A549 (cell line): ENCODE data around the gene AXL. TPM values are rescaled to one million over a fixed set of nuclear protein-coding genes. Genes with fewer than 3 reads are reported as not detected.

Source experiments
- ATAC-seq, 2 experiments: fragments of 200-7000 bp in 1 of 2; fragments of >200 bp in 1 of 2; cut with Nextera tagmentation in 1 of 2; cut with Tn5 transposase in 1 of 2; 3 replicates each; pipeline versions ENCODE4 v1.8.0 to v1.9.1; 2018 to 2020; ENCODE audit warnings: mild to moderate bottlenecking in 1 of 2, moderate library complexity in 1 of 2
- CTCF ChIA-PET: fragments of 300-600 bp; sonication (Branson Sonifier 250); formaldehyde crosslinking; extraction: SDS; loops from one replicate; lab custom pipeline; 2021; ENCODE audit warnings: antibody characterized with exemption, inconsistent platforms; lab: Yijun Ruan, JAX
- POLR2A ChIA-PET: fragments of 350-600 bp; formaldehyde crosslinking; extraction: SDS; loops from one replicate; lab custom pipeline; 2021; ENCODE audit warnings: antibody characterized with exemption, inconsistent platforms; lab: Yijun Ruan, JAX
- DNase-seq, 2 experiments: peaks; one replicate each; pipeline versions ENCODE4 v3.0.0 to v3.0.0-alpha.2; 2011 to 2016; ENCODE audit warnings: low read depth in 1 of 2, low spot score in 1 of 2
- FAIRE-seq: peaks from 2 replicates; lab custom pipeline; 2011; peaks lifted over from hg19 to GRCh38; lab: Jason Lieb, UNC
- H3K27ac ChIP-seq, 2 experiments: fragments of >200 bp; sonication (Bioruptor Twin); formaldehyde crosslinking; 3 replicates each; pipeline ENCODE4 v1.5.1; 2016 to 2017
- H3K4me1 ChIP-seq: fragments of >200 bp; sonication (Bioruptor Twin); formaldehyde crosslinking; 3 replicates; pipeline ENCODE4 v1.6.1; 2016
- H3K4me2 ChIP-seq: fragments of >200 bp; sonication (Bioruptor Twin); formaldehyde crosslinking; 3 replicates; pipeline ENCODE4 v1.6.1; 2016
- H3K4me3 ChIP-seq: fragments of >200 bp; sonication (Bioruptor Twin); formaldehyde crosslinking; 3 replicates; pipeline ENCODE4 v1.5.1; 2016
- H3K9me3 ChIP-seq: fragments of >200 bp; sonication (Bioruptor Twin); formaldehyde crosslinking; 3 replicates; pipeline ENCODE4 v1.6.1; 2016
- CEBPB ChIP-seq, 2 experiments: fragments of >200 bp in 1 of 2; sonication (Bioruptor Twin) in 1 of 2; formaldehyde crosslinking in 1 of 2; IDR thresholded peaks; 2 replicates each; pipeline ENCODE4 v1.6.1; 2012 to 2016
- EHMT2 ChIP-seq: fragments of 200-600 bp; sonication (generic); IDR thresholded peaks from 2 replicates; pipeline ENCODE4 v1.6.1; 2016; ENCODE audit warnings: antibody characterized with exemption, low read depth, mild to moderate bottlenecking, moderate library complexity
- FOSB ChIP-seq: fragments of 250-450 bp; sonication (Bioruptor Pico); IDR thresholded peaks from 2 replicates; pipeline ENCODE4 v1.5.0; 2020; ENCODE audit warnings: mild to moderate bottlenecking, moderate library complexity
- FOSL2 ChIP-seq, 2 experiments: fragments of 450-650 bp in 1 of 2; fragments of >200 bp in 1 of 2; sonication (Bioruptor Twin) in 1 of 2; formaldehyde crosslinking; IDR thresholded peaks; 2 replicates each; pipeline versions ENCODE4 v1.5.0 to v1.6.1; 2016 to 2020; ENCODE audit warnings: mild to moderate bottlenecking in 1 of 2, moderate library complexity in 1 of 2
- GATA3 ChIP-seq: IDR thresholded peaks from 2 replicates; pipeline ENCODE4 v1.6.1; 2012; ENCODE audit warnings: borderline replicate concordance
- HOXA7 ChIP-seq: fragments of 250-450 bp; sonication (Bioruptor Pico); IDR thresholded peaks from 2 replicates; pipeline ENCODE4 v1.5.0; 2020; ENCODE audit warnings: mild to moderate bottlenecking, moderate library complexity
- HOXB13 ChIP-seq: fragments of 250-450 bp; sonication (Bioruptor Pico); IDR thresholded peaks from 2 replicates; pipeline ENCODE4 v1.5.0; 2020; ENCODE audit warnings: low read depth, mild to moderate bottlenecking, moderate library complexity
- JUN ChIP-seq, 2 experiments: fragments of >200 bp; sonication (Bioruptor Twin); formaldehyde crosslinking; IDR thresholded peaks; 2 replicates in 1 of 2; 3 replicates in 1 of 2; pipeline ENCODE4 v1.6.1; 2016 to 2017
- MAZ ChIP-seq: fragments of 150-350 bp; IDR thresholded peaks from 2 replicates; pipeline ENCODE4 v1.6.1; 2014; ENCODE audit warnings: antibody characterized with exemption, low read depth, low read length, borderline replicate concordance
- NFE2L2 ChIP-seq: fragments of 150-350 bp; conservative IDR thresholded peaks from 2 replicates; pipeline ENCODE4 v1.6.1; 2014; ENCODE audit warnings: low read length
- PHF8 ChIP-seq: fragments of 200-600 bp; sonication (generic); IDR thresholded peaks from 2 replicates; pipeline ENCODE4 v1.6.1; 2016; ENCODE audit warnings: low read depth, mild to moderate bottlenecking, antibody characterized with exemption, moderate library complexity, borderline replicate concordance
- POLR2A ChIP-seq: IDR thresholded peaks from 2 replicates; pipeline ENCODE4 v1.6.1; 2012; ENCODE audit warnings: mild to moderate bottlenecking, low read length
- POLR2AphosphoS2 ChIP-seq: conservative IDR thresholded peaks from 2 replicates; pipeline ENCODE4 v1.6.1; 2012; ENCODE audit warnings: low read length, improper control_type of control experiment, inconsistent platforms
- RARB ChIP-seq: fragments of 250-450 bp; sonication (Bioruptor Pico); IDR thresholded peaks from 2 replicates; pipeline ENCODE4 v1.8.0; 2021; ENCODE audit warnings: mild to moderate bottlenecking, moderate library complexity
- SMC3 ChIP-seq: fragments of >200 bp; sonication (Bioruptor Twin); formaldehyde crosslinking; IDR thresholded peaks from 3 replicates; pipeline ENCODE4 v1.6.1; 2018; ENCODE audit warnings: inconsistent platforms
- TFCP2L1 ChIP-seq: fragments of 250-450 bp; sonication (Bioruptor Pico); IDR thresholded peaks from 2 replicates; pipeline ENCODE4 v1.5.0; 2021; ENCODE audit warnings: mild to moderate bottlenecking
- TP53 ChIP-seq: fragments of 250-450 bp; sonication (Bioruptor Pico); IDR thresholded peaks from 2 replicates; pipeline ENCODE4 v1.5.0; 2021; ENCODE audit warnings: mild to moderate bottlenecking, moderate library complexity
- ZSCAN20 ChIP-seq: fragments of 250-450 bp; sonication (Bioruptor Pico); IDR thresholded peaks from 2 replicates; pipeline ENCODE4 v1.8.0; 2022; ENCODE audit warnings: mild to moderate bottlenecking, moderate library complexity
- WGBS: methylation state at CpG from one replicate; pipeline ENCODE4 v1.1.6; 2017; ENCODE audit errors: missing lambda C conversion rate; 5-methylcytosine and 5-hydroxymethylcytosine counted together
- polyA plus RNA-seq, 4 experiments: library from polyadenylated mRNA; depleted of rRNA in 3 of 4; stranded (reverse); fragments of >200 nt; fragmentation: RNase III in 1 of 4; extraction: RNeasy Plus Mini Kit Qiagen cat#74134 plus additional on column Dnase treatment in 1 of 4; gene quantifications; 2 replicates in 3 of 4; 3 replicates in 1 of 4; pipeline ENCODE4 v1.2.3, GENCODE V29; 2011 to 2017
- TF ChIP-seq, protein P1 (sequence below): fragments of 250-450 bp; sonication (Bioruptor Pico); IDR thresholded peaks from 2 replicates; pipeline ENCODE4 v1.5.0; 2020; ENCODE audit warnings: low read depth, mild to moderate bottlenecking, moderate library complexity
- TF ChIP-seq, protein P2 (sequence below): IDR thresholded peaks from 2 replicates; pipeline ENCODE4 v1.6.1; 2012; ENCODE audit warnings: low read depth, borderline replicate concordance
- TF ChIP-seq, protein P3 (sequence below): fragments of >200 bp; sonication (Bioruptor Twin); formaldehyde crosslinking; IDR thresholded peaks from 3 replicates; pipeline ENCODE4 v1.6.1; 2016
- TF ChIP-seq, protein P4 (sequence below): fragments of >200 bp; sonication (Bioruptor Twin); formaldehyde crosslinking; IDR thresholded peaks from 3 replicates; pipeline ENCODE4 v1.5.1; 2016
- TF ChIP-seq, protein P5 (sequence below): IDR thresholded peaks from 2 replicates; pipeline ENCODE4 v1.6.1; 2012

AXL gene
- polyA plus RNA-seq, 2 of the 4 experiments (the other 2 are of a cell fraction), result 45.4 to 60.1 TPM

DNA sequence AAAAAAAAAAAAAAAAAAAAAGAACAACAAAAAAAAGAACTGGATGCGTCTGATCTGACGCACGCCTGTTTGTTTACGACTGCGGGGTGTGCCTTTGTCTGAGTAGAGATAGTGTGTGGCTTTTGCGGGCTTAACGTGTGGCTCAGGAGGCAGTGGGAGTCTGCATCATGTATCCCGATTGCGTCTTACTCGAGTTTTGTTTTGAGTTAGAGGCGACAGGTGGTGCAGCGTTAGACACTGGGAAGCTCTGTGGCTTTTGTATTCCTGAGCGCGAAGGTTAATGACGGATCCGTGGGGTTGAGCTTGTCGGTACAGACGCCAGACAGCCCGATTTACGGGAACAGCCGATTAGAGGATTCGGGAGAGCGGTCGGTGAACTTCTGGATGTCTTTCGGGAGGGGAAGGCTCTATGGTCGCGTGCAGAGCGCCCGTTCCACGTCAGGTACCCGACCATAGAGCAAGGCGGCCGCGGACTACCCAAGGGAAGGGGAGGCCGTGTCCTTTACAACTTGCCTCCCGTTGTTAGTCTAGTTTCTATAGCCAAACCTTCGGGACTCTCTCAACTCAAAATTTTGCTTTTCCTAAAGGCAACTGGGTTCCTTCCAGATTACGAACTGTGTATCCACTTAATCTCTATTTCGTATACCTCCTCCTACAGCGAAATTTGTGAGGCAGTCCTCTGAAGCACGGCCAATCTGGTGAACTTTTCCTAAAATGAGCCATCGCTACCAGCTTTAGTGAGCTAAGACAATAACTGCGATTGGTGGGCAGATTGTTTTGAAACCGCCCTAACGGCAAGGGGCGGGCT, 44.2 kb downstream of the AXL start:
- DNase-seq (peak; percentile 70 to 76), ATAC-seq (peak; percentile 42 to 48), FAIRE-seq (no peak)
- Histone ChIP-seq H3K27ac (peak overlapping the region; percentile 75 to 87), H3K4me1 (peaks cover 26% of the 10 kb centered on the region), H3K9me3 (no peaks in the 10 kb centered on the region), H3K4me3 (peak overlapping the region; percentile 59), H3K4me2 (peak overlapping the region; percentile 79)
- ChIA-PET POLR2A (interaction anchor here (0.6 to 4.5 kb wide), 47 partner anchors 10 to 842 kb away, joined by 3 to 121 read pairs (median 5); partner anchors contain the start of genes ACTMAP, AXL, B9D2 and CCDC97), CTCF (interaction anchor here (0.6 to 27.6 kb wide), 38 partner anchors 8 to 601 kb away, joined by 3 to 1023 read pairs (median 5); partner anchors contain the start of genes AXL and CYP2S1)
- under 1% methylated on average over 46 of the region's 46 CpGs for WGBS
- TF ChIP-seq, protein P1, sequence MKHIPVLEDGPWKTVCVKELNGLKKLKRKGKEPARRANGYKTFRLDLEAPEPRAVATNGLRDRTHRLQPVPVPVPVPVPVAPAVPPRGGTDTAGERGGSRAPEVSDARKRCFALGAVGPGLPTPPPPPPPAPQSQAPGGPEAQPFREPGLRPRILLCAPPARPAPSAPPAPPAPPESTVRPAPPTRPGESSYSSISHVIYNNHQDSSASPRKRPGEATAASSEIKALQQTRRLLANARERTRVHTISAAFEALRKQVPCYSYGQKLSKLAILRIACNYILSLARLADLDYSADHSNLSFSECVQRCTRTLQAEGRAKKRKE, result peak; percentile 71; the same call in 1 of the 2 replicates
- TF ChIP-seq, protein P2, sequence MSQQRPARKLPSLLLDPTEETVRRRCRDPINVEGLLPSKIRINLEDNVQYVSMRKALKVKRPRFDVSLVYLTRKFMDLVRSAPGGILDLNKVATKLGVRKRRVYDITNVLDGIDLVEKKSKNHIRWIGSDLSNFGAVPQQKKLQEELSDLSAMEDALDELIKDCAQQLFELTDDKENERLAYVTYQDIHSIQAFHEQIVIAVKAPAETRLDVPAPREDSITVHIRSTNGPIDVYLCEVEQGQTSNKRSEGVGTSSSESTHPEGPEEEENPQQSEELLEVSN, result 0 out of 2 replicates have a peak, but pooled peaks have one; percentile 38
- TF ChIP-seq TFCP2L1 (CRISPR knock-in tag), result peak; percentile 96
- TF ChIP-seq HOXB13 (CRISPR knock-in tag), result peak; percentile 49; the same call in 1 of the 2 replicates
- peak; percentile 97 for TF ChIP-seq HOXA7 (CRISPR knock-in tag)
- TF ChIP-seq, protein P3, sequence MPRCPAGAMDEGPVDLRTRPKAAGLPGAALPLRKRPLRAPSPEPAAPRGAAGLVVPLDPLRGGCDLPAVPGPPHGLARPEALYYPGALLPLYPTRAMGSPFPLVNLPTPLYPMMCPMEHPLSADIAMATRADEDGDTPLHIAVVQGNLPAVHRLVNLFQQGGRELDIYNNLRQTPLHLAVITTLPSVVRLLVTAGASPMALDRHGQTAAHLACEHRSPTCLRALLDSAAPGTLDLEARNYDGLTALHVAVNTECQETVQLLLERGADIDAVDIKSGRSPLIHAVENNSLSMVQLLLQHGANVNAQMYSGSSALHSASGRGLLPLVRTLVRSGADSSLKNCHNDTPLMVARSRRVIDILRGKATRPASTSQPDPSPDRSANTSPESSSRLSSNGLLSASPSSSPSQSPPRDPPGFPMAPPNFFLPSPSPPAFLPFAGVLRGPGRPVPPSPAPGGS, result 0 out of 3 replicates have a peak, but pooled peaks have one; percentile 13
- TF ChIP-seq SMC3, result 0 out of 3 replicates have a peak, but pooled peaks have one; percentile 11
- no peak for TF ChIP-seq NFE2L2
- peak; percentile 57; the same call in 1 of the 2 replicates for TF ChIP-seq PHF8
- no peak for TF ChIP-seq POLR2AphosphoS2
- 0 out of 2 replicates have a peak, but pooled peaks have one; percentile 45 for TF ChIP-seq MAZ
- peak; percentile 72; the same call in 1 of the 2 replicates for TF ChIP-seq RARB (CRISPR knock-in tag)
- peak in 1 of 2 experiments; percentile 69; a peak in 1 of 4 replicates for TF ChIP-seq CEBPB (IDR thresholded peaks at IDR 0.05)
- TF ChIP-seq TP53, result peak; percentile 64; the same call in 1 of the 2 replicates
- peak in 1 of 2 experiments; percentile 38; a peak in 2 of 5 replicates for TF ChIP-seq JUN (IDR thresholded peaks at IDR 0.05)
- no peak for TF ChIP-seq FOSL2 (IDR thresholded peaks at IDR 0.05)
- TF ChIP-seq FOSL2 (CRISPR knock-in tag; IDR thresholded peaks at IDR 0.05), result peak; percentile 3; the same call in 1 of the 2 replicates
- TF ChIP-seq GATA3, result peak; percentile 35; the same call in 1 of the 2 replicates
- TF ChIP-seq POLR2A, result peak; percentile 20; the same call in 1 of the 2 replicates
- TF ChIP-seq FOSB (CRISPR knock-in tag), result peak; percentile 97
- no peak for TF ChIP-seq ZSCAN20
- no peak for TF ChIP-seq EHMT2
- TF ChIP-seq, protein P4, sequence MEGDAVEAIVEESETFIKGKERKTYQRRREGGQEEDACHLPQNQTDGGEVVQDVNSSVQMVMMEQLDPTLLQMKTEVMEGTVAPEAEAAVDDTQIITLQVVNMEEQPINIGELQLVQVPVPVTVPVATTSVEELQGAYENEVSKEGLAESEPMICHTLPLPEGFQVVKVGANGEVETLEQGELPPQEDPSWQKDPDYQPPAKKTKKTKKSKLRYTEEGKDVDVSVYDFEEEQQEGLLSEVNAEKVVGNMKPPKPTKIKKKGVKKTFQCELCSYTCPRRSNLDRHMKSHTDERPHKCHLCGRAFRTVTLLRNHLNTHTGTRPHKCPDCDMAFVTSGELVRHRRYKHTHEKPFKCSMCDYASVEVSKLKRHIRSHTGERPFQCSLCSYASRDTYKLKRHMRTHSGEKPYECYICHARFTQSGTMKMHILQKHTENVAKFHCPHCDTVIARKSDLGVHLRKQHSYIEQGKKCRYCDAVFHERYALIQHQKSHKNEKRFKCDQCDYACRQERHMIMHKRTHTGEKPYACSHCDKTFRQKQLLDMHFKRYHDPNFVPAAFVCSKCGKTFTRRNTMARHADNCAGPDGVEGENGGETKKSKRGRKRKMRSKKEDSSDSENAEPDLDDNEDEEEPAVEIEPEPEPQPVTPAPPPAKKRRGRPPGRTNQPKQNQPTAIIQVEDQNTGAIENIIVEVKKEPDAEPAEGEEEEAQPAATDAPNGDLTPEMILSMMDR, result no peak
- TF ChIP-seq, protein P5, sequence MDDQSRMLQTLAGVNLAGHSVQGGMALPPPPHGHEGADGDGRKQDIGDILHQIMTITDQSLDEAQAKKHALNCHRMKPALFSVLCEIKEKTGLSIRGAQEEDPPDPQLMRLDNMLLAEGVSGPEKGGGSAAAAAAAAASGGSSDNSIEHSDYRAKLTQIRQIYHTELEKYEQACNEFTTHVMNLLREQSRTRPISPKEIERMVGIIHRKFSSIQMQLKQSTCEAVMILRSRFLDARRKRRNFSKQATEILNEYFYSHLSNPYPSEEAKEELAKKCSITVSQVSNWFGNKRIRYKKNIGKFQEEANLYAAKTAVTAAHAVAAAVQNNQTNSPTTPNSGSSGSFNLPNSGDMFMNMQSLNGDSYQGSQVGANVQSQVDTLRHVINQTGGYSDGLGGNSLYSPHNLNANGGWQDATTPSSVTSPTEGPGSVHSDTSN, result peak; percentile 66; the same call in 1 of the 2 replicates
